OCI-LY1 (cell line): ENCODE measurements around the gene UTRN.

Experiments
- EZH2 ChIP-seq: fragments of 200-600 bp; sonication (generic), shearing (Covaris generic); IDR thresholded peaks from 2 replicates; pipeline ENCODE4 v1.8.0; 2017; ENCODE audit warnings: borderline replicate concordance, mixed run types, mild to moderate bottlenecking, antibody characterized with exemption, low read length, moderate library complexity, mixed read lengths
- TF ChIP-seq, protein P1 (sequence below): fragments of 200-600 bp; sonication (generic), shearing (Covaris generic); IDR thresholded peaks from 2 replicates; pipeline ENCODE4 v1.5.1; 2017; ENCODE audit warnings: mild to moderate bottlenecking, antibody characterized with exemption, low read length, moderate library complexity, mixed read lengths

DNA sequence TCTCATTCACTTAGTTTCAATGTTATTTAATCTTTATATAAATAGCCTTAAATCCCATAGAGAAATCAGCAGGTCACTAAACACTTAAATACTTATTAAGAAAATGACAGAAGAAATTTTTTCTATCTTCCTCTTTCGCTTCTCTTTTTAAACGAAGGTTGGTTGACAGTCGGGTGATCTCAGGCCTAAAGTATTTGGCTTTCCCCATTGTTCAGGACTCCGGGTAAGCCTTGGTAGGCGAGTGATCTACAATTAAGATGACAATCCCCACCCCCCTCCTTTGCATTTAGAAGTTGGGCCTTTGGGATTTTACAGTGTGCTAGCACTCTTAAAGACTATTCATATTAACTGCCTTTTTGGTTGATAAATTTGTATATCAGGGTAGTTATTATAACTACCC is 19.7 kb upstream of the UTRN start:
- TF ChIP-seq, protein P1, sequence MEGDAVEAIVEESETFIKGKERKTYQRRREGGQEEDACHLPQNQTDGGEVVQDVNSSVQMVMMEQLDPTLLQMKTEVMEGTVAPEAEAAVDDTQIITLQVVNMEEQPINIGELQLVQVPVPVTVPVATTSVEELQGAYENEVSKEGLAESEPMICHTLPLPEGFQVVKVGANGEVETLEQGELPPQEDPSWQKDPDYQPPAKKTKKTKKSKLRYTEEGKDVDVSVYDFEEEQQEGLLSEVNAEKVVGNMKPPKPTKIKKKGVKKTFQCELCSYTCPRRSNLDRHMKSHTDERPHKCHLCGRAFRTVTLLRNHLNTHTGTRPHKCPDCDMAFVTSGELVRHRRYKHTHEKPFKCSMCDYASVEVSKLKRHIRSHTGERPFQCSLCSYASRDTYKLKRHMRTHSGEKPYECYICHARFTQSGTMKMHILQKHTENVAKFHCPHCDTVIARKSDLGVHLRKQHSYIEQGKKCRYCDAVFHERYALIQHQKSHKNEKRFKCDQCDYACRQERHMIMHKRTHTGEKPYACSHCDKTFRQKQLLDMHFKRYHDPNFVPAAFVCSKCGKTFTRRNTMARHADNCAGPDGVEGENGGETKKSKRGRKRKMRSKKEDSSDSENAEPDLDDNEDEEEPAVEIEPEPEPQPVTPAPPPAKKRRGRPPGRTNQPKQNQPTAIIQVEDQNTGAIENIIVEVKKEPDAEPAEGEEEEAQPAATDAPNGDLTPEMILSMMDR, result no peak
- no peak for TF ChIP-seq EZH2
